OCI-LY7 (cell line): ENCODE data around the gene ULK4.

ENCODE experiments used
- EZH2phosphoT487 ChIP-seq: fragments of 200-600 bp; sonication (generic); IDR thresholded peaks from 2 replicates; pipeline ENCODE4 v1.6.1; 2018; ENCODE audit warnings: low read depth, borderline replicate concordance, mild to moderate bottlenecking, mixed run types, antibody characterized with exemption, low read length, moderate library complexity, mixed read lengths
- TF ChIP-seq, protein P1 (sequence below): fragments of 200-600 bp; sonication (generic); conservative IDR thresholded peaks from 2 replicates; pipeline ENCODE4 v1.5.1; 2014; ENCODE audit warnings: mild to moderate bottlenecking, antibody characterized with exemption, low read length, moderate library complexity, mixed read lengths

- TF ChIP-seq, protein P1, sequence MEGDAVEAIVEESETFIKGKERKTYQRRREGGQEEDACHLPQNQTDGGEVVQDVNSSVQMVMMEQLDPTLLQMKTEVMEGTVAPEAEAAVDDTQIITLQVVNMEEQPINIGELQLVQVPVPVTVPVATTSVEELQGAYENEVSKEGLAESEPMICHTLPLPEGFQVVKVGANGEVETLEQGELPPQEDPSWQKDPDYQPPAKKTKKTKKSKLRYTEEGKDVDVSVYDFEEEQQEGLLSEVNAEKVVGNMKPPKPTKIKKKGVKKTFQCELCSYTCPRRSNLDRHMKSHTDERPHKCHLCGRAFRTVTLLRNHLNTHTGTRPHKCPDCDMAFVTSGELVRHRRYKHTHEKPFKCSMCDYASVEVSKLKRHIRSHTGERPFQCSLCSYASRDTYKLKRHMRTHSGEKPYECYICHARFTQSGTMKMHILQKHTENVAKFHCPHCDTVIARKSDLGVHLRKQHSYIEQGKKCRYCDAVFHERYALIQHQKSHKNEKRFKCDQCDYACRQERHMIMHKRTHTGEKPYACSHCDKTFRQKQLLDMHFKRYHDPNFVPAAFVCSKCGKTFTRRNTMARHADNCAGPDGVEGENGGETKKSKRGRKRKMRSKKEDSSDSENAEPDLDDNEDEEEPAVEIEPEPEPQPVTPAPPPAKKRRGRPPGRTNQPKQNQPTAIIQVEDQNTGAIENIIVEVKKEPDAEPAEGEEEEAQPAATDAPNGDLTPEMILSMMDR = no peak
- no peak for TF ChIP-seq EZH2phosphoT487
Measured at GRCh38 chr3:41898631-41899030, 63.3 kb downstream of the ULK4 start.
